NCI-H1092 (cell line): ENCODE results near the gene SLC22A17.
"Not testable (repeated sequence)": the region's sequence is repeated elsewhere in the genome, so short reads cannot be mapped to it uniquely, and the experiment has no call there.

Experiments
- DNase-seq: peaks from one replicate; lab custom pipeline; 2025; lab: John Stamatoyannopoulos, UW

Gene SLC22A17

DNA sequence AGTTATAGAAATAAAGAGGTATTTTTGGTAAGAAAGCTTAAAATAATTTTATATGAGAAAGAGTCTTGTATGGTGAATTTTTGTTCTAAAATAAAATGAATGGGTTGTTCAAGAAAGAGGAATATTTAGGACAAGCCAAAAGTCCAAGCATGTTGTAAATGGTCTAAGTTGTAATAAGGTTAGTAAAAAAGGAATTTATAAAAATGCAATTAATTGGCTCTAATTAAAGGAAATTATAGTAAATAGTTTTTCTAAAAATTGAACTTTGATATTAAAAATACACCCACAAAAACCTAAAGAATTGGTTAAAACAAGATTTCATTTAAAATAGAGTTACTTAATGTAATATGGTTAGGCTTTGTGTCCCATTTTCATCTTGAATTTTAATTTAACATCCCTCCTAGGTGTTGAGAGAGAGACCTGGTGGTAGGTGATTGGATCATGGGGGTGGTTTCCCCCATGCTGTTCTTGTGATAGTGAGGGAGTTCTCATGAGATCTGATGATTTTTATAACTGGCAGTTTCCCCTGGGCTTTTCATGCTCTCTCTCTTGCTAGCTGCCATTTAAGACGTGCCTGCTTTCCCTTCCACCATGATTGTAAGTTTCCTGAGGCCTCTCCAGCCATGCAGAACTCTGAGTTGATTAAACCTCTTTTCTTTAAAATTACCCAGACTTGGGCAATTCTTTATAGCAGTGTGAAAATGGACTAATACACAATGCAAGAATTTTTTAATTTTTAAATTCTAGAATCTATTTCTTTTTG is 13.0 kb downstream of the SLC22A17 start:
- no peak for DNase-seq

DNA sequence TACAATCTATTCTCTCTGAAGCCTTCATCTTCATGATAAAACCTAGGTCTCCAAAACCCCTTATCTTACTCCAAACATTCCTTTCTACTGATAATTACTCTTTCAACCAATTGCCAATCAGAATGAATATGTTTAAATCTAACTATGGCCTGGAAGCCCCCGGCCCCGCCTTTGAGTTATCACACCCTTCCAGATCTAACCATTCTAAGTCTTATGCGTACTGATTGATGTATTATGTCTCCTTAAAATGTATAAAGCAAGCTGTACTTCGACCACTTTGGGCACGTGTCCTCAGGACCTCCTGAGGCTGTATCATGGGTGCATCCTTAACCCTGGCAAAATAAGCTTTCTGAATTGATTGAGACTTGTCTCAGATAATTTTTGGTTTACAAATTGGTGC is 17.1 kb downstream of the SLC22A17 start:
- DNase-seq = no peak

GRCh38 chr14:23327947-23328744 is 24.5 kb downstream of the SLC22A17 start:
- peak; percentile 71 for DNase-seq

GRCh38 chr14:23326491-23327332 is 26.0 kb downstream of the SLC22A17 start:
- no peak for DNase-seq

- DNase-seq = not testable (repeated sequence)
Observed at GRCh38 chr14:23325746-23326145, 26.9 kb downstream of the SLC22A17 start.

DNA sequence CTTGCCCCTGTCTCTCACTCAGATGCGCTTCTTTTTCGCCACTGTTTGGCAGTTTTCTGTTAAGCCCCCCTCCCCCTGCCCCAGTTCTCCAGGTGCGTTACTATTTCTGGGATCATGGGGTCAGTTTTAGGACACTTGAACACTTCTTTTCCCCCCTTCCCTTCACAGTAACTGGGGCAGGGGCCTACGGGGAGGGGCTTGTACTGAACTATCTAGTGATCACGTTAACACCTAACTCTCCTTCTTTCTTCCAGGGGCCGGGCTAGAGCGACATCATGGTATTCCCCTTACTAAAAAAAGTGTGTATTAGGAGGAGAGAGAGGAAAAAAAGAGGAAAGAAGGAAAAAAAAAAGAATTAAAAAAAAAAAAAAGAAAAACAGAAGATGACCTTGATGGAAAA is 27.7 kb downstream of the SLC22A17 start:
- no peak for DNase-seq

- no peak for DNase-seq
Observed at GRCh38 chr14:23324455-23324846, 28.2 kb downstream of the SLC22A17 start.

- no peak for DNase-seq
Observed at GRCh38 chr14:23323838-23324454, 28.7 kb downstream of the SLC22A17 start.

GRCh38 chr14:23322568-23323517 is 29.8 kb downstream of the SLC22A17 start:
- no peak for DNase-seq

DNA sequence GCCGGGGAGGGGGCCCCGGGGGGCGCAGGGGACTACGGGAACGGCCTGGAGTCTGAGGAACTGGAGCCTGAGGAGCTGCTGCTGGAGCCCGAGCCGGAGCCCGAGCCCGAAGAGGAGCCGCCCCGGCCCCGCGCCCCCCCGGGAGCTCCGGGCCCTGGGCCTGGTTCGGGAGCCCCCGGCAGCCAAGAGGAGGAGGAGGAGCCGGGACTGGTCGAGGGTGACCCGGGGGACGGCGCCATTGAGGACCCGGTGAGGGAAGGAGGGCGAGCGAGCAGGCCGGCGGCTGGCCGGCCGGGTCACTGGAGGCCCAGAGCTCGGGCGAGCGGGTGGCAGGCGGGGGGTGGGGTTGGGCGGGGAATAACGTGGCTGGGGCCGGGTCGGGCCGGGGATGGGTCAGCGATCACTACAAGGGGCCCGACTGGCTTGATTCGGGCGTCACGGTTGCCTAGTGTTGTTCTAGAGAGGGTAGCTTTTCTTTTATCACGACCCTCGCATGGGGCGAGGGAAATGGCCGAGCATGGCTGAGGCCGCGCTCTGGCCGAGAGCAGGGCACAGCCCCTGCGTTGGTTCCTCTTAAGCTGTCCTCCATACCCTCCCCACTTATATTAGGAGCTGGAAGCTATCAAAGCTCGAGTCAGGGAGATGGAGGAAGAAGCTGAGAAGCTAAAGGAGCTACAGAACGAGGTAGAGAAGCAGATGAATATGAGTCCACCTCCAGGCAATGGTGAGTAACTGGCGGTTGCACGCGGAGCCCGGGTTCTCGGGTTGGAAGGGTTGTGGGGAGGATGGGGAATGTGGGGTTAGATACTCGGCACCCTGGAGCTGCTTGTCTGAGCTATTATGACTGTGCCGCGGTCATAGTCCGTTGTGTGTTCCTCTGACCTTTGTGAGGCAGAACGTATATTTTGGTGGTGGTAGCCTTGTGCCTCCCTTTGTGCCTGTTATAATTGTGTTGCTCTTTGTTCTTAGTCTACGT is 30.8 kb downstream of the SLC22A17 start:
- DNase-seq = no peak

GRCh38 chr14:23320584-23321571 is 31.8 kb downstream of the SLC22A17 start, which contains the start of gene PABPN1:
TSS of gene PABPN1 (plus strand) at chr14:23321457. CDS start at chr14:23321470, 13 bp downstream.
- peak; percentile 100 for DNase-seq

DNA sequence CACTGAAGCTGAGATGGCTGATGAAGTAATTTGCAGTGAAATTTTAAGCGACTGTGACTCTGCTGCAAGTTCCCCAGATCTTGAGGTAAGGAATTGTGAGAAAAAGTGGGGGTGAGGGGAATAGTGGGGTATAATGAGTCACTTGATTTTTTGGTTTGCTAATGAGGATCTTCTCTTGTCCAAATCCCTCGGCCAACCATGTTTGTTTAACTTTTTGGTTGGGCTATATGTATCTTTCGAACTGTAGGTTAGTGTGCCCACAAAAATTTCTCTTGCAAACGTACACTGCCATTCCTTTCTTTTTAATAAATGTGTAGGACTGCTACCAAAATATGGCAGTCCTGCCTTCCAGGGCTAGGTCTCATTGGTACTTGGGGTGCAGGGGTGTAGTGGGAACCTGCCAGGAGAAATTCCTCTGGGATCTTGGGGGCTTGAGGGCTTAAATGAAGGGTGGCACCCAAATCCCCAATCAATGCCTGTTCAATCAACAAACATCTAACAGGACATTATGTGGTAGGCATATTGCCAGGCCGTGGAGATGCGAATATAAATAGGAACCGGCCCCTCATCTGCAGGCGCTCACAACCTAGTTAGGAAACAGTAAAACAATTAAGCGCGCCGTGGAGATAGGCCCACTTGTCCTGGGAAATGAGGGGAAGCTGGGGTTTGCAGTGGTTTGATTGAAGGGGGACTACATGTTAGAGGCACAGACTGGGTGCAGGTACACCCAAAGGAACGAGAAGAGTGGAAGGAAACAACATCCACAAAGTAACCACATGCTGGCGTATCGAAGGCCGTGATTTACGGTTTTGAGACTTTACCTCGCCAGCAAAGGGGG is 32.7 kb downstream of the SLC22A17 start:
- DNase-seq = no peak

DNA sequence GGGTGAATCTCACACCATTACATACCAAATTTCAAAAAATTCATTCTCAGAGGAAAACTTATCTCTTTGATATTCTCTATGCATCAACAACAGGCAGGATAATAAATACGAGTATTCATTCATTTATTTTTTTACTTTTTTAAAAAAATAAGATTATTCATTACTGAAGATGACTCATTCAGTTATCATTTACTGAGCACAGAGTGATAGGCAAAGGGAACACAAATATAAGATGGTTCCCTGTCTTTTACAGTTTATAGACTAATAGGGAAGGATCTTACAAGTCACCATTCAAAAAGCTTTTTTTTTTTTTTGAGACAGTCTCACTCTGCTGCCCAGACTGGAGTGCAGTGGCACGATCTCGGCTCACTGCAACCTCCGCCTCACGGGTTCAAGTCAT is 36.4 kb downstream of the SLC22A17 start:
- DNase-seq = no peak

DNA sequence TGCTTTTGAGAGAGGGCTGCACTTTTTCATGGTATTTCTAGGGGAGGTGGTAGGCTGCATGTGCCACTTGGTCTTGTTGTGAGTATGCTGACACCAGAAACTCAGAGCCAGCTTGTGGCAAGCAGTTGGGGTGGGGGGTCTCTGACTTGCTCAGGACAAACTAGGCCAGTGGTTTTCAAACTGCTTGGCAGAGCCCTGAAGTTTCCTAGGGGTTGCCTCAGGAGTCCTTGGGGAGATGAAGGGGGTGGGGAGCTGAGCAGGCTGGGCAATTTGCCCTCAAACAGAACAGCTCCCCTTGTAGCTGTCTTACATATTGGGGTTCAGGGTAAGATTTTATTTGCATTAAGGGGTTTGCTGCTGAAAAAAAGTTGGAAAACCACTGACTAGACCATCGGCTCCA is 42.1 kb downstream of the SLC22A17 start:
- no peak for DNase-seq

- DNase-seq = no peak
Observed at GRCh38 chr14:23308721-23309445, 43.8 kb downstream of the SLC22A17 start.
